Vagina (tissue), 2 donors: Measurements from ENCODE around the gene CDH13. TPM values are rescaled to one million over a fixed set of nuclear protein-coding genes. Genes with fewer than 3 reads are reported as not detected.

ENCODE experiments used
- DNase-seq, 2 donors: peaks; one replicate each; pipeline ENCODE4 v3.0.0-alpha.2; 2017; ENCODE audit errors: extremely low spot score in 2 of 2
- H3K27ac ChIP-seq: fragments of 200-600 bp; sonication (generic); one replicate; pipeline ENCODE4 v1.5.1; 2019
- H3K27me3 ChIP-seq: fragments of 200-600 bp; sonication (generic); one replicate; pipeline ENCODE4 v1.5.1; 2019
- H3K36me3 ChIP-seq, 2 donors: fragments of 200-600 bp; sonication (generic); one replicate each; pipeline ENCODE4 v1.5.1; 2017 to 2019
- H3K4me1 ChIP-seq: fragments of 200-600 bp; sonication (generic); one replicate; pipeline ENCODE4 v1.5.1; 2019
- H3K4me3 ChIP-seq, 2 donors: fragments of 200-600 bp; sonication (generic); 1 replicate in 1 of 2; 2 replicates in 1 of 2; pipeline ENCODE4 v1.5.1; 2016 to 2019
- H3K9me3 ChIP-seq: fragments of 200-600 bp; sonication (generic); one replicate; pipeline ENCODE4 v1.5.1; 2019
- POLR2A ChIP-seq, 2 donors: fragments of 450-650 bp; IDR thresholded peaks; one replicate each; pipeline ENCODE4 v1.6.1; 2017; ENCODE audit warnings: antibody characterized with exemption in 2 of 2, mild to moderate bottlenecking in 2 of 2, moderate library complexity in 2 of 2
- POLR2AphosphoS5 ChIP-seq, 2 donors: sonication (generic); formaldehyde crosslinking; IDR thresholded peaks; one replicate each; pipeline ENCODE4 v1.9.0; 2017; ENCODE audit warnings: antibody characterized with exemption in 2 of 2, mild to moderate bottlenecking in 2 of 2, low read depth in 1 of 2; ENCODE audit not compliant: insufficient read depth in 1 of 2
- intact Hi-C: fragments of 100-400 bp; cut with DNase I; formaldehyde crosslinking; loops from one replicate; pipeline ENCODE4 v1.15.1; 2023
- total RNA-seq: library from RNA; depleted of rRNA; stranded (reverse); fragments of >200 nt; gene quantifications from one replicate; pipeline ENCODE4 v1.2.3, GENCODE V29; 2016
- TF ChIP-seq, protein P1 (sequence below), 3 experiments: fragments of 450-650 bp in 2 of 3; fragments of 200-600 bp in 1 of 3; sonication (generic) in 1 of 3; IDR thresholded peaks; one replicate each; pipeline ENCODE4 v1.5.1; 2017 to 2019; ENCODE audit warnings: antibody characterized with exemption in 3 of 3, mild to moderate bottlenecking in 2 of 3, moderate library complexity in 2 of 3

The CDH13 gene
- total RNA-seq, 1 donor from 2014 or later = 123 TPM

- no peaks in the 10 kb centered on the region for H3K9me3 ChIP-seq
- DNase-seq = no peak
- H3K27ac ChIP-seq = no peak overlapping the region
- TF ChIP-seq POLR2AphosphoS5 (IDR thresholded peaks at IDR 0.05; ENCODE audit: insufficient read depth in 1 of 2, low read depth in 1 of 2) = no peak
- TF ChIP-seq, protein P1, sequence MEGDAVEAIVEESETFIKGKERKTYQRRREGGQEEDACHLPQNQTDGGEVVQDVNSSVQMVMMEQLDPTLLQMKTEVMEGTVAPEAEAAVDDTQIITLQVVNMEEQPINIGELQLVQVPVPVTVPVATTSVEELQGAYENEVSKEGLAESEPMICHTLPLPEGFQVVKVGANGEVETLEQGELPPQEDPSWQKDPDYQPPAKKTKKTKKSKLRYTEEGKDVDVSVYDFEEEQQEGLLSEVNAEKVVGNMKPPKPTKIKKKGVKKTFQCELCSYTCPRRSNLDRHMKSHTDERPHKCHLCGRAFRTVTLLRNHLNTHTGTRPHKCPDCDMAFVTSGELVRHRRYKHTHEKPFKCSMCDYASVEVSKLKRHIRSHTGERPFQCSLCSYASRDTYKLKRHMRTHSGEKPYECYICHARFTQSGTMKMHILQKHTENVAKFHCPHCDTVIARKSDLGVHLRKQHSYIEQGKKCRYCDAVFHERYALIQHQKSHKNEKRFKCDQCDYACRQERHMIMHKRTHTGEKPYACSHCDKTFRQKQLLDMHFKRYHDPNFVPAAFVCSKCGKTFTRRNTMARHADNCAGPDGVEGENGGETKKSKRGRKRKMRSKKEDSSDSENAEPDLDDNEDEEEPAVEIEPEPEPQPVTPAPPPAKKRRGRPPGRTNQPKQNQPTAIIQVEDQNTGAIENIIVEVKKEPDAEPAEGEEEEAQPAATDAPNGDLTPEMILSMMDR (IDR thresholded peaks at IDR 0.05) = no peak
- H3K27me3 ChIP-seq = no peaks in the 10 kb centered on the region
- no peaks in the 10 kb centered on the region for H3K36me3 ChIP-seq
- no peak overlapping the region for H3K4me3 ChIP-seq
- intact Hi-C loops = no loop called here
- H3K4me1 ChIP-seq = no peaks in the 10 kb centered on the region
Observed at GRCh38 chr16:83117810-83118209, 491.0 kb downstream of the CDH13 start.

DNA sequence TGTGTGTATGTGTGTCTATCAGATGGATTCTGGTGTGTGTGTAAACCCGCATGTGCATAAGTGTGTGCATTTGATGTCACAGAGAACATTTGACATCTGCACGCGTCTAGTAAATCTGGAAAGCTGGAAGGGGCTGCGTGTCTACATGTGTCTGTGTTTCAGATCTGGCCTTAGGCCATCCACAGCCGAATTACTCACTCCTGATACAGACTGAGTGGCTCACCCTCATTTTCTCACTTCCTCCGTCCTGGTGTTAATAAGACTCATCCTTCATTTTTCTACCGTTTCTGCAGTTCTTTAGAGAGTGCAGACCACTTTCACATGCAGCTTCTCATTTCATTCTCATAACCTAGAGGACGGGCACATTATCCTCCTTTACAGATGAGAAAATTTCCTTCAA is 491.6 kb downstream of the CDH13 start:
- H3K9me3 ChIP-seq = no peaks in the 10 kb centered on the region
- H3K27me3 ChIP-seq = no peaks in the 10 kb centered on the region
- H3K4me3 ChIP-seq = no peak overlapping the region
- H3K36me3 ChIP-seq = no peaks in the 10 kb centered on the region
- no peak for DNase-seq
- no peak overlapping the region for H3K27ac ChIP-seq
- TF ChIP-seq POLR2AphosphoS5 (IDR thresholded peaks at IDR 0.05; ENCODE audit: insufficient read depth in 1 of 2, low read depth in 1 of 2) = no peak
- TF ChIP-seq, protein P1 (IDR thresholded peaks at IDR 0.05) = no peak
- TF ChIP-seq POLR2A (IDR thresholded peaks at IDR 0.05) = no peak
- no peaks in the 10 kb centered on the region for H3K4me1 ChIP-seq
- intact Hi-C loops = no loop called here

DNA sequence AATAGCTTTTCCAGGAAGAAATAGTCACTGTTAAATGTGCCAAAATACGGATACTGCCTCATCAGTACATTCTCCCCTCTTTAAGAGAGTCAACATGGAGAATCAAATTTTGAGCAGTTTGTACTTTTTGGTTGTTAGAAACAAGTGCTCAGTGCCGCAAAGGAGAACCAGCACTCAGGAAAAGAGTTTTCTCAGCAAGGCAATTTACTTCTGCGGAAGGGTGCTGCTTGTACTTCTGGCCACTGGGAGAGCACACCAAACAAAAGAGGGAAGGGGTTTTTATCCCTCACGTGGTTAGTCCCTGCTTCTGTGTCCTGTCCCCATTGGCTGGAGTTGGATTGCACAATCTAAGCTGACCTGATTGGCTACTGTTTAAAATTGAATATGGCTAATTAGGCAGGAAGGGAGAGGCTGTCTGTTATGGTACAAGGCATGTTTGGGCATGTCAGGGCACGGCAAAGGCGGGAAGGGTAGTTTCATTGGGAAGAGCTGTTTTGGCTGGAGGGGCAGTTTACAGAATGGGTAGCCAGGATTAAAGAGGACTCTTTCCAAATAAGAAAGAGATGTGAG is 499.3 kb downstream of the CDH13 start:
- no peak for DNase-seq
- intact Hi-C loops = no loop called here

GRCh38 chr16:83128041-83128440 is 501.3 kb downstream of the CDH13 start:
- DNase-seq = no peak
- intact Hi-C loops = no loop called here
- TF ChIP-seq, protein P1 (IDR thresholded peaks at IDR 0.05) = no peak
- TF ChIP-seq POLR2AphosphoS5 (IDR thresholded peaks at IDR 0.05; ENCODE audit: insufficient read depth in 1 of 2, low read depth in 1 of 2) = no peak
- TF ChIP-seq POLR2A (IDR thresholded peaks at IDR 0.05) = no peak

More for the DNA sequence above, 499.3 kb downstream of the CDH13 start:
- peaks cover 0 to 7% of the 10 kb centered on the region in 2 donors for H3K36me3 ChIP-seq
- no peak overlapping the region for H3K4me3 ChIP-seq
- TF ChIP-seq POLR2A (IDR thresholded peaks at IDR 0.05) = no peak
- TF ChIP-seq, protein P1 (IDR thresholded peaks at IDR 0.05) = no peak
- no peak for TF ChIP-seq POLR2AphosphoS5 (IDR thresholded peaks at IDR 0.05; ENCODE audit: insufficient read depth in 1 of 2, low read depth in 1 of 2)
- no peaks in the 10 kb centered on the region for H3K9me3 ChIP-seq
- H3K4me1 ChIP-seq = no peaks in the 10 kb centered on the region
- no peak overlapping the region for H3K27ac ChIP-seq
- H3K27me3 ChIP-seq = no peaks in the 10 kb centered on the region

GRCh38 chr16:83130039-83130438 is 503.3 kb downstream of the CDH13 start:
- TF ChIP-seq POLR2AphosphoS5 (IDR thresholded peaks at IDR 0.05; ENCODE audit: insufficient read depth in 1 of 2, low read depth in 1 of 2) (no peak), POLR2A (IDR thresholded peaks at IDR 0.05) (no peak)
- TF ChIP-seq, protein P1 (IDR thresholded peaks at IDR 0.05) = no peak
- H3K36me3 ChIP-seq = peaks cover 0 to 7% of the 10 kb centered on the region in 2 donors
- H3K9me3 ChIP-seq = no peaks in the 10 kb centered on the region
- intact Hi-C loops = no loop called here
- no peak overlapping the region for H3K4me3 ChIP-seq
- H3K27me3 ChIP-seq = no peaks in the 10 kb centered on the region
- no peak overlapping the region for H3K27ac ChIP-seq
- no peak for DNase-seq
- H3K4me1 ChIP-seq = no peaks in the 10 kb centered on the region

More at GRCh38 chr16:83128041-83128440, 501.3 kb downstream of the CDH13 start:
- no peak overlapping the region for H3K27ac ChIP-seq
- no peaks in the 10 kb centered on the region for H3K9me3 ChIP-seq
- H3K36me3 ChIP-seq = peaks cover 0 to 7% of the 10 kb centered on the region in 2 donors
- H3K27me3 ChIP-seq = no peaks in the 10 kb centered on the region
- no peaks in the 10 kb centered on the region for H3K4me1 ChIP-seq
- no peak overlapping the region for H3K4me3 ChIP-seq
